ENCODE measurements around the gene SMYD2.

DNA sequence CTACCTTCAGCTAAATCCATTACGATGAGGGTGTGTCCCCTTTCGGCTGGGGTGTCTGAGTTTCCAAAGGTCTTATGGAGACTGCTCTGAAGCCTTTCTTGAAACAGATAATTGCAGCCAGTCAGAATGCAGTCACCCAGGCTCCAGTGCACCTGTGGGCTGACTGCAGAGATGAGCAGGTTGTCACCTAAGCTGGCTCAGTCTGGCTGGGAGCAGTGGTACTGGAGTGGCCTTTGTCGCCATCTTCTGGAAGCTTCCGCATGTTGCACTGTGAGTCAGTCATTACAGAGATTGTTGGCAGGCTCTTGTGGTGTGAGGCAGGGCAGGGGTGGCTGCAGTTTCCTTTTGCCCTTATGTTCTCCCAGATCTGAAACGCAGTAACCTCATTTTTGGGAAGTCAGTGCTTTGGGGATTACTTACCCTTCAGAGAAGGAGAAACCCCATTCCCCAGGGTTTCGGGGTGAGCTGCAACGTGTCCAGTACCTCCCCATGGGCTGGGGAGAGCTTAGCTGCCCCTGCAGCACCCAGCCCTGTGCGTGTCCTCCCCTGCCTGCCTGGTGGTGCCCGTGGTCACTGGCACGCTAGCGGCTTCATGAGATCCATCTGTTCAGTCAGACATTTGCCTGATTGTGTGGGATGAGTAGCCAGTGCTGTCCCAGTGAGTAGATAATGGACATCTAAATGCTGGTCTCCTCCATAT, 48.0 kb downstream of the SMYD2 start:
- TF ChIP-seq, protein P1, sequence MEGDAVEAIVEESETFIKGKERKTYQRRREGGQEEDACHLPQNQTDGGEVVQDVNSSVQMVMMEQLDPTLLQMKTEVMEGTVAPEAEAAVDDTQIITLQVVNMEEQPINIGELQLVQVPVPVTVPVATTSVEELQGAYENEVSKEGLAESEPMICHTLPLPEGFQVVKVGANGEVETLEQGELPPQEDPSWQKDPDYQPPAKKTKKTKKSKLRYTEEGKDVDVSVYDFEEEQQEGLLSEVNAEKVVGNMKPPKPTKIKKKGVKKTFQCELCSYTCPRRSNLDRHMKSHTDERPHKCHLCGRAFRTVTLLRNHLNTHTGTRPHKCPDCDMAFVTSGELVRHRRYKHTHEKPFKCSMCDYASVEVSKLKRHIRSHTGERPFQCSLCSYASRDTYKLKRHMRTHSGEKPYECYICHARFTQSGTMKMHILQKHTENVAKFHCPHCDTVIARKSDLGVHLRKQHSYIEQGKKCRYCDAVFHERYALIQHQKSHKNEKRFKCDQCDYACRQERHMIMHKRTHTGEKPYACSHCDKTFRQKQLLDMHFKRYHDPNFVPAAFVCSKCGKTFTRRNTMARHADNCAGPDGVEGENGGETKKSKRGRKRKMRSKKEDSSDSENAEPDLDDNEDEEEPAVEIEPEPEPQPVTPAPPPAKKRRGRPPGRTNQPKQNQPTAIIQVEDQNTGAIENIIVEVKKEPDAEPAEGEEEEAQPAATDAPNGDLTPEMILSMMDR (IDR thresholded peaks at IDR 0.05) = peak in 1 of 3 donors; percentile 92
- TF ChIP-seq POLR2A (IDR thresholded peaks at IDR 0.05) = no peak

Data from lower leg skin (tissue), 3 donors.